ENCODE measurements around the gene ARL5C. TPM values are rescaled to one million over a fixed set of nuclear protein-coding genes. Genes with fewer than 3 reads are reported as not detected.
A peak's percentile ranks its signal among the peaks of the same experiment; 100 is the strongest.

The ARL5C gene
- total RNA-seq, 1 experiment from 2014 or later: not detected

DNA sequence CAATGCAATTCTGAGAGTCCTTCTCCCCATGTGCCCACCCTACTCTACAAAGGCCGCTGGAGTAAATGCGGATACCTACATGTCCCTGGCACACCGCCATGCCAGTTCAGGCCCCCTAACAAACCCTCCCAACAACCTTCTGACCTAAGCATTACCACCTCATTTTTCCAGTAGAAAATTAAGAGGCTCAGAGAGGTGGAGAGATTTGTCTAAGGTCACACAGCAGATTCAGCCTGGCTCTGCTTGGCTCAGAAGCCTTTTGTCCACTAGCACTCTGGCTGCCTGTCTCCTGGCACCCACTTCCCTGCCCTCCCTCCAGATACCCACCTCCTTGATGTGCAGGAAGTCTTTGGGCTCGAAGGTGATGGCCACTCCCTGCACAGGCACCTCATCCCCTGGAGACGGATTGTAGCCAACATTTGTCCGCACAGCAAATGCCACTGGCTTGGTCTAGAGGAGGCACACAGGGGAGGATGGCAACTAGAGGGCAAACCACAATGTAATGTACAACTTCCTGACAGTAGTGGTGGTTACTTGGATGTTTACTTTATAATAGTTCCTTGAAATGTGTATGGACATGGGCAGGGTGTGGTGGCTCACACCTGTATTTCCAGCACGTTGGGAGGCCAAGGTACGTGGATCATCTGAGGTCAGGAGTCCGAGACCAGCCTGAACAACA, 21.3 kb upstream of the ARL5C start:
- CTCF ChIA-PET: interaction anchor here (4.9 kb wide), 1 partner anchor 13 kb away, joined by 39 read pairs; no protein-coding TSS in a partner anchor

DNA sequence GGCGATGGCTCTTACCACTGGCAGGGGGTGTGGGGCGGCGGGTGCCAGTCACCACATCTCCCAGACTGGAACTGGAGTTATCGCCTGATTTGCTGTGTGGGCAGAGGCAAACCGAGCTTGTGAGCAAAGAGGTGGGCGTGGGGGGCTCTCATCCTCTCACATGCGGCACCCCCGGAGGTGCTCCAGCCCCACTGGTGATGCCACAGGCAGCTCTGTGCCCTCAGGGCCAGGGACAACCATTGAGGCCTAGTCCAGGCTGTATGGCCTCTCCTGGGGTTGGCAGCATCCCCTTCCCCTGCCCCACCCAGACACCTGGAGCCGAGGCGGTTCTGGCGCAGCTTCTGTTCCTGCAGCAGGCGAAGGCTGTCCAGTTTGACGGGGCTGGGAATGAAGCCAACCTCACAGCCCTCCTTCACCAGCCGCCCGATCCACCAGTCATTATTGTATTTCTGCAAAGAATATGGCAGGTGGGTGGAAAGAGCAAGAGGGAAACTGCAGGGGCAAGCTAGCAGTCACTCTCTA, 20.6 kb upstream of the ARL5C start:
- no peaks in the 10 kb centered on the region for H3K4me1 Mint-ChIP-seq
- no peak overlapping the region for H3K4me3 Mint-ChIP-seq
- ChIA-PET POLR2A (no interaction called here), CTCF (interaction anchor here (0.6 to 4.9 kb wide), 4 partner anchors 12 to 1504 kb away, joined by 4 to 39 read pairs (median 5); no protein-coding TSS in a partner anchor)
- no peak for DNase-seq (ENCODE audit: low spot score)
- no peak overlapping the region for H3K27ac Mint-ChIP-seq
- ATAC-seq: no peak
- H3K9me3 Mint-ChIP-seq: no peaks in the 10 kb centered on the region
- peaks cover 25% of the 10 kb centered on the region for H3K36me3 Mint-ChIP-seq
- H3K27me3 Mint-ChIP-seq (ENCODE audit: low read depth): no peaks in the 10 kb centered on the region
- TF ChIP-seq, protein P1, sequence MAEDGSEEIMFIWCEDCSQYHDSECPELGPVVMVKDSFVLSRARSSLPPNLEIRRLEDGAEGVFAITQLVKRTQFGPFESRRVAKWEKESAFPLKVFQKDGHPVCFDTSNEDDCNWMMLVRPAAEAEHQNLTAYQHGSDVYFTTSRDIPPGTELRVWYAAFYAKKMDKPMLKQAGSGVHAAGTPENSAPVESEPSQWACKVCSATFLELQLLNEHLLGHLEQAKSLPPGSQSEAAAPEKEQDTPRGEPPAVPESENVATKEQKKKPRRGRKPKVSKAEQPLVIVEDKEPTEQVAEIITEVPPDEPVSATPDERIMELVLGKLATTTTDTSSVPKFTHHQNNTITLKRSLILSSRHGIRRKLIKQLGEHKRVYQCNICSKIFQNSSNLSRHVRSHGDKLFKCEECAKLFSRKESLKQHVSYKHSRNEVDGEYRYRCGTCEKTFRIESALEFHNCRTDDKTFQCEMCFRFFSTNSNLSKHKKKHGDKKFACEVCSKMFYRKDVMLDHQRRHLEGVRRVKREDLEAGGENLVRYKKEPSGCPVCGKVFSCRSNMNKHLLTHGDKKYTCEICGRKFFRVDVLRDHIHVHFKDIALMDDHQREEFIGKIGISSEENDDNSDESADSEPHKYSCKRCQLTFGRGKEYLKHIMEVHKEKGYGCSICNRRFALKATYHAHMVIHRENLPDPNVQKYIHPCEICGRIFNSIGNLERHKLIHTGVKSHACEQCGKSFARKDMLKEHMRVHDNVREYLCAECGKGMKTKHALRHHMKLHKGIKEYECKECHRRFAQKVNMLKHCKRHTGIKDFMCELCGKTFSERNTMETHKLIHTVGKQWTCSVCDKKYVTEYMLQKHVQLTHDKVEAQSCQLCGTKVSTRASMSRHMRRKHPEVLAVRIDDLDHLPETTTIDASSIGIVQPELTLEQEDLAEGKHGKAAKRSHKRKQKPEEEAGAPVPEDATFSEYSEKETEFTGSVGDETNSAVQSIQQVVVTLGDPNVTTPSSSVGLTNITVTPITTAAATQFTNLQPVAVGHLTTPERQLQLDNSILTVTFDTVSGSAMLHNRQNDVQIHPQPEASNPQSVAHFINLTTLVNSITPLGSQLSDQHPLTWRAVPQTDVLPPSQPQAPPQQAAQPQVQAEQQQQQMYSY (CRISPR knock-in tag; IDR thresholded peaks at IDR 0.05): no peak
- TF ChIP-seq ZNF138 (CRISPR knock-in tag; conservative IDR thresholded peaks at IDR 0.05) (no peak), ATF1 (CRISPR knock-in tag; IDR thresholded peaks at IDR 0.05) (no peak)
- TF ChIP-seq, protein P2, sequence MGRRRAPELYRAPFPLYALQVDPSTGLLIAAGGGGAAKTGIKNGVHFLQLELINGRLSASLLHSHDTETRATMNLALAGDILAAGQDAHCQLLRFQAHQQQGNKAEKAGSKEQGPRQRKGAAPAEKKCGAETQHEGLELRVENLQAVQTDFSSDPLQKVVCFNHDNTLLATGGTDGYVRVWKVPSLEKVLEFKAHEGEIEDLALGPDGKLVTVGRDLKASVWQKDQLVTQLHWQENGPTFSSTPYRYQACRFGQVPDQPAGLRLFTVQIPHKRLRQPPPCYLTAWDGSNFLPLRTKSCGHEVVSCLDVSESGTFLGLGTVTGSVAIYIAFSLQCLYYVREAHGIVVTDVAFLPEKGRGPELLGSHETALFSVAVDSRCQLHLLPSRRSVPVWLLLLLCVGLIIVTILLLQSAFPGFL (CRISPR knock-in tag; IDR thresholded peaks at IDR 0.05; ENCODE audit: borderline replicate concordance): no peak
- TF ChIP-seq, protein P3, sequence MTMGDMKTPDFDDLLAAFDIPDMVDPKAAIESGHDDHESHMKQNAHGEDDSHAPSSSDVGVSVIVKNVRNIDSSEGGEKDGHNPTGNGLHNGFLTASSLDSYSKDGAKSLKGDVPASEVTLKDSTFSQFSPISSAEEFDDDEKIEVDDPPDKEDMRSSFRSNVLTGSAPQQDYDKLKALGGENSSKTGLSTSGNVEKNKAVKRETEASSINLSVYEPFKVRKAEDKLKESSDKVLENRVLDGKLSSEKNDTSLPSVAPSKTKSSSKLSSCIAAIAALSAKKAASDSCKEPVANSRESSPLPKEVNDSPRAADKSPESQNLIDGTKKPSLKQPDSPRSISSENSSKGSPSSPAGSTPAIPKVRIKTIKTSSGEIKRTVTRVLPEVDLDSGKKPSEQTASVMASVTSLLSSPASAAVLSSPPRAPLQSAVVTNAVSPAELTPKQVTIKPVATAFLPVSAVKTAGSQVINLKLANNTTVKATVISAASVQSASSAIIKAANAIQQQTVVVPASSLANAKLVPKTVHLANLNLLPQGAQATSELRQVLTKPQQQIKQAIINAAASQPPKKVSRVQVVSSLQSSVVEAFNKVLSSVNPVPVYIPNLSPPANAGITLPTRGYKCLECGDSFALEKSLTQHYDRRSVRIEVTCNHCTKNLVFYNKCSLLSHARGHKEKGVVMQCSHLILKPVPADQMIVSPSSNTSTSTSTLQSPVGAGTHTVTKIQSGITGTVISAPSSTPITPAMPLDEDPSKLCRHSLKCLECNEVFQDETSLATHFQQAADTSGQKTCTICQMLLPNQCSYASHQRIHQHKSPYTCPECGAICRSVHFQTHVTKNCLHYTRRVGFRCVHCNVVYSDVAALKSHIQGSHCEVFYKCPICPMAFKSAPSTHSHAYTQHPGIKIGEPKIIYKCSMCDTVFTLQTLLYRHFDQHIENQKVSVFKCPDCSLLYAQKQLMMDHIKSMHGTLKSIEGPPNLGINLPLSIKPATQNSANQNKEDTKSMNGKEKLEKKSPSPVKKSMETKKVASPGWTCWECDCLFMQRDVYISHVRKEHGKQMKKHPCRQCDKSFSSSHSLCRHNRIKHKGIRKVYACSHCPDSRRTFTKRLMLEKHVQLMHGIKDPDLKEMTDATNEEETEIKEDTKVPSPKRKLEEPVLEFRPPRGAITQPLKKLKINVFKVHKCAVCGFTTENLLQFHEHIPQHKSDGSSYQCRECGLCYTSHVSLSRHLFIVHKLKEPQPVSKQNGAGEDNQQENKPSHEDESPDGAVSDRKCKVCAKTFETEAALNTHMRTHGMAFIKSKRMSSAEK (CRISPR knock-in tag; IDR thresholded peaks at IDR 0.05; ENCODE audit: borderline replicate concordance): no peak

More for the DNA sequence above, 21.3 kb upstream of the ARL5C start:
- H3K9me3 Mint-ChIP-seq: no peaks in the 10 kb centered on the region
- no peaks in the 10 kb centered on the region for H3K4me1 Mint-ChIP-seq
- DNase-seq (ENCODE audit: low spot score) (no peak), ATAC-seq (no peak)
- H3K27me3 Mint-ChIP-seq (ENCODE audit: low read depth): no peaks in the 10 kb centered on the region
- POLR2A ChIA-PET: no interaction called here
- no peak overlapping the region for H3K4me3 Mint-ChIP-seq
- H3K36me3 Mint-ChIP-seq: peaks cover 28% of the 10 kb centered on the region
- H3K27ac Mint-ChIP-seq: no peak overlapping the region
- TF ChIP-seq TEAD4 (CRISPR knock-in tag; IDR thresholded peaks at IDR 0.05) (no peak), NR2C2 (CRISPR knock-in tag; IDR thresholded peaks at IDR 0.05) (no peak), ZBTB21 (CRISPR knock-in tag; IDR thresholded peaks at IDR 0.05; ENCODE audit: borderline replicate concordance) (no peak)

DNA sequence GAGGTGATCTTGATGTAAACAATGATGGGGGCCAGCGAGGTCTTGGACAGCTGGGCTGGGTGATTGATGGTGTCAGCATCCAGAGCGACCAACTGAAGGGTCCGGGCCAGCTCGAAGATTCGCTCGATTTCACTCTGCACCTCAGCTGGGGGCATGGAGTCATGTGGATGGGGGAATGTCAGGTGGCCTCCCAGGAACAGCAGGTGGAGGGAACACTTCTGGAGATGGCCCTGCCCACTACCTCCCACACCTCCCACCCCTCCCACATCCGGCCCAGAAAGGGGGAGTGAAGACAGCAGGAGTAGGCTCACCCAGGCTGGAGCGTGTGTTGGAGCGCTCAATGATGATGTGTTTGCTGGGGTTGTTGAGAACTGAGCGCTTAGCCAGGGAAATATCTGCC, 17.8 kb upstream of the ARL5C start:
- Mint-ChIP-seq H3K4me3 (no peak overlapping the region), H3K9me3 (no peaks in the 10 kb centered on the region), H3K27me3 (ENCODE audit: low read depth) (no peaks in the 10 kb centered on the region), H3K36me3 (peaks cover 26% of the 10 kb centered on the region), H3K27ac (no peak overlapping the region), H3K4me1 (no peaks in the 10 kb centered on the region)
- POLR2A ChIA-PET: no interaction called here
- TF ChIP-seq, protein P4, sequence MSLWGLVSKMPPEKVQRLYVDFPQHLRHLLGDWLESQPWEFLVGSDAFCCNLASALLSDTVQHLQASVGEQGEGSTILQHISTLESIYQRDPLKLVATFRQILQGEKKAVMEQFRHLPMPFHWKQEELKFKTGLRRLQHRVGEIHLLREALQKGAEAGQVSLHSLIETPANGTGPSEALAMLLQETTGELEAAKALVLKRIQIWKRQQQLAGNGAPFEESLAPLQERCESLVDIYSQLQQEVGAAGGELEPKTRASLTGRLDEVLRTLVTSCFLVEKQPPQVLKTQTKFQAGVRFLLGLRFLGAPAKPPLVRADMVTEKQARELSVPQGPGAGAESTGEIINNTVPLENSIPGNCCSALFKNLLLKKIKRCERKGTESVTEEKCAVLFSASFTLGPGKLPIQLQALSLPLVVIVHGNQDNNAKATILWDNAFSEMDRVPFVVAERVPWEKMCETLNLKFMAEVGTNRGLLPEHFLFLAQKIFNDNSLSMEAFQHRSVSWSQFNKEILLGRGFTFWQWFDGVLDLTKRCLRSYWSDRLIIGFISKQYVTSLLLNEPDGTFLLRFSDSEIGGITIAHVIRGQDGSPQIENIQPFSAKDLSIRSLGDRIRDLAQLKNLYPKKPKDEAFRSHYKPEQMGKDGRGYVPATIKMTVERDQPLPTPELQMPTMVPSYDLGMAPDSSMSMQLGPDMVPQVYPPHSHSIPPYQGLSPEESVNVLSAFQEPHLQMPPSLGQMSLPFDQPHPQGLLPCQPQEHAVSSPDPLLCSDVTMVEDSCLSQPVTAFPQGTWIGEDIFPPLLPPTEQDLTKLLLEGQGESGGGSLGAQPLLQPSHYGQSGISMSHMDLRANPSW (CRISPR knock-in tag; conservative IDR thresholded peaks at IDR 0.05; ENCODE audit: low read depth): no peak
- TF ChIP-seq FOXK1 (CRISPR knock-in tag; IDR thresholded peaks at IDR 0.05) (no peak), TEAD4 (CRISPR knock-in tag; IDR thresholded peaks at IDR 0.05) (no peak)
- CTCF ChIA-PET: interaction anchor here (0.6 to 4.9 kb wide), 6 partner anchors 10 to 201 kb away, joined by 3 to 39 read pairs (median 4); no protein-coding TSS in a partner anchor
- no peak for DNase-seq (ENCODE audit: low spot score)
- peak; percentile 22; the same call in 1 of the 2 replicates for ATAC-seq

Measured in WTC11 (cell line).